Thyroid gland (tissue), 4 donors: ENCODE data around the gene DCDC2B. TPM values are rescaled to one million over a fixed set of nuclear protein-coding genes. Genes with fewer than 3 reads are reported as not detected.

Source experiments
- DNase-seq, 2 donors: peaks; one replicate each; pipeline ENCODE4 v3.0.0-alpha.2; 2019
- H3K27ac ChIP-seq, 3 donors: fragments of 200-600 bp; sonication (generic); 1 replicate in 2 of 3; 2 replicates in 1 of 3; pipeline ENCODE4 v1.5.1; 2016 to 2019; ENCODE audit warnings: mild to moderate bottlenecking in 1 of 3, moderate library complexity in 1 of 3
- H3K27me3 ChIP-seq: fragments of 200-600 bp; sonication (generic); one replicate; pipeline ENCODE4 v1.5.1; 2019
- H3K36me3 ChIP-seq, 2 donors: fragments of 200-600 bp; sonication (generic); one replicate each; pipeline ENCODE4 v1.5.1; 2016 to 2019
- H3K4me1 ChIP-seq, 2 donors: fragments of 200-600 bp; sonication (generic); one replicate each; pipeline ENCODE4 v1.5.1; 2017 to 2019
- H3K4me3 ChIP-seq, 3 donors: fragments of 200-600 bp; sonication (generic); replicated peaks in 1 of 3; 1 replicate in 2 of 3; 2 replicates in 1 of 3; pipeline ENCODE4 v1.5.1; 2016; ENCODE audit warnings: mild to moderate bottlenecking in 1 of 3
- H3K9me3 ChIP-seq: fragments of 200-600 bp; sonication (generic); one replicate; pipeline ENCODE4 v1.5.1; 2017
- POLR2A ChIP-seq, 2 donors: fragments of 450-650 bp; IDR thresholded peaks; one replicate each; pipeline ENCODE4 v1.6.1; 2017; ENCODE audit warnings: antibody characterized with exemption in 2 of 2, mild to moderate bottlenecking in 2 of 2, moderate library complexity in 1 of 2
- WGBS, 2 donors: methylation state at CpG; one replicate each; pipeline ENCODE4 v1.1.5; 2017; 5-methylcytosine and 5-hydroxymethylcytosine counted together
- intact Hi-C: fragments of 100-400 bp; cut with DNase I; formaldehyde crosslinking; loops from one replicate; pipeline ENCODE4 v1.15.1; 2023
- total RNA-seq, 4 donors: library from RNA; depleted of rRNA; stranded (reverse); fragments of >200 nt; gene quantifications; one replicate each; pipeline ENCODE4 v1.2.3, GENCODE V29; 2016
- TF ChIP-seq, protein P1 (sequence below), 6 experiments: fragments of 200-600 bp in 3 of 6; fragments of 450-650 bp in 3 of 6; sonication (generic) in 3 of 6; IDR thresholded peaks; one replicate each; pipeline ENCODE4 v1.5.1; 2016 to 2019; ENCODE audit warnings: antibody characterized with exemption in 6 of 6, mild to moderate bottlenecking in 2 of 6, inconsistent platforms in 1 of 6, moderate library complexity in 1 of 6

Gene DCDC2B
- total RNA-seq, 4 donors from 2014 or later: not detected

DNA sequence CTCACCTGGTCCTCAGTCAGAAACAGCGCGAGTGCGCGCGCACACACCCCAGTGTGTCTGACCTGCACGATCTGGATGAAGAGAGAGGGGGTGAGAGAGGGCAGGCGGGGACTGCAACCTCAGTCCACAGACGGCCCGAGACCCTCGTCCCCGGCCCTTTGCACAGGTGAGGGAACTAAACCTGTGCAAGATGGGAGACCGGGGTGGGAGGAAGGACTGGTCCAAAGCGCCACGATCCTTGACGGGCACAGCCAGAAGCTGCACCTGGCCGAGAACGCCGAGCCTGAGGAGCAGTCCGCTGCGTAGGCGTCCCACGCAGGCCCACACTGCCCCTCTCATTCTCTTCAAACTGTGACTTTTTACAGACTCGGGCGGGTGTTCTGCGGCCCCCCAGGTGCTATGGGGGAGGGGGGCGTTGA, 3.9 kb upstream of the DCDC2B start:
- intact Hi-C loops: no loop called here
- H3K9me3 ChIP-seq: no peaks in the 10 kb centered on the region
- peak overlapping the region; percentile 5 to 74 (median 40) for H3K27ac ChIP-seq
- H3K27me3 ChIP-seq: no peaks in the 10 kb centered on the region
- no peak for DNase-seq
- H3K4me3 ChIP-seq: peak overlapping the region; percentile 5 to 62 (median 46)
- no peaks in the 10 kb centered on the region for H3K36me3 ChIP-seq
- TF ChIP-seq, protein P1, sequence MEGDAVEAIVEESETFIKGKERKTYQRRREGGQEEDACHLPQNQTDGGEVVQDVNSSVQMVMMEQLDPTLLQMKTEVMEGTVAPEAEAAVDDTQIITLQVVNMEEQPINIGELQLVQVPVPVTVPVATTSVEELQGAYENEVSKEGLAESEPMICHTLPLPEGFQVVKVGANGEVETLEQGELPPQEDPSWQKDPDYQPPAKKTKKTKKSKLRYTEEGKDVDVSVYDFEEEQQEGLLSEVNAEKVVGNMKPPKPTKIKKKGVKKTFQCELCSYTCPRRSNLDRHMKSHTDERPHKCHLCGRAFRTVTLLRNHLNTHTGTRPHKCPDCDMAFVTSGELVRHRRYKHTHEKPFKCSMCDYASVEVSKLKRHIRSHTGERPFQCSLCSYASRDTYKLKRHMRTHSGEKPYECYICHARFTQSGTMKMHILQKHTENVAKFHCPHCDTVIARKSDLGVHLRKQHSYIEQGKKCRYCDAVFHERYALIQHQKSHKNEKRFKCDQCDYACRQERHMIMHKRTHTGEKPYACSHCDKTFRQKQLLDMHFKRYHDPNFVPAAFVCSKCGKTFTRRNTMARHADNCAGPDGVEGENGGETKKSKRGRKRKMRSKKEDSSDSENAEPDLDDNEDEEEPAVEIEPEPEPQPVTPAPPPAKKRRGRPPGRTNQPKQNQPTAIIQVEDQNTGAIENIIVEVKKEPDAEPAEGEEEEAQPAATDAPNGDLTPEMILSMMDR (IDR thresholded peaks at IDR 0.05): no peak
- TF ChIP-seq POLR2A (IDR thresholded peaks at IDR 0.05): no peak
- H3K4me1 ChIP-seq: peaks cover 22 to 46% of the 10 kb centered on the region in 2 donors
- WGBS, 2 donors: 30 to 35% methylated on average over 26 of the region's 26 CpGs

DNA sequence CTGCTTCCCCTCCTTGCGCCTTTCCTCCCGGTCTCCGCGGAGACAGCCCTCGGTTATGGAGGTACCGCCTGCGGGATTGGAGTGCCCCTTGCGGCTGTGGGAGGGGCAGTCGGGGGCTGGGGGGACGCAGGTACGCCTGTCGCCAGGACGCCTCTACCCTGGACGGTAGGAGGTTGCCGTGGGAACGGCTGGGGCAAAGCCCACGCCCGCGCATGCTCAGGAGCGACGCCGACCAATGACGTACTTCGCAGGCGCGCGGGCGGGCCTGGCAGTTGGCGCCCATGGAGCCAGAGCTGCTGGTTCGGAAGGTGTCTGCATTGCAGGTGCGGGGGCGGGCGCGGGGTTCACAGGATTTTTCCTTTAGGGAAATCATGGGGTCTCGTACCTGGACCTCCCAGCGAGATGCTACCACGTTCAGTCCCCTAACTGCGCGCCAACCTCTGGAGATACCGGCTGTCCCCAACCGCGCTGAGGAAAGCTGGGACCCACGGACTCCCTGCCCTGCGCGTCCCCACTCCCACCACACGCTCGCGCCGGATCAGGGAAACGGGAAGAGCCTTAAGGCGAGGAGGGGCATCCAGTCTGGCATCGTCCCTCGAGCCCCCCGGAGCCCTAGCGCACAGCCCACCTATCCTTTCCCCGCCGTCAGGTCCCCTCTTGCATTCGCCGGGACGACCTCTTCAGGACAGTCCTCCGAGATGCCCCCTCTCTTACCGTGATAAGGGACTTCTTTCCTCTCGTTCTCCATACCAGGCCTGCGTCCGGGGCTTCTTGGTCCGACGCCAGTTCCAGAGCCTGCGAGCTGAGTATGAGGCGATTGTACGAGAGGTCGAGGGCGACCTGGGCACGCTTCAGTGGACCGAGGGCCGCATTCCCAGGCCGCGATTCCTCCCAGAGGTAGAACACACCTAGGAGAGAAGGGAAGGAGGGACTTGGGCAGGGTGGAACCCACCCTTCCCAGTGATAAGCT, 3.2 kb upstream of the DCDC2B start, which contains the start of gene IQCC:
IQCC (plus strand) TSS at position 271 of the 970 bp plus-strand sequence; CDS start at position 282, 11 bp downstream.
- peak; percentile 18 to 86 for TF ChIP-seq POLR2A (IDR thresholded peaks at IDR 0.05)
- TF ChIP-seq, protein P1 (IDR thresholded peaks at IDR 0.05): peak in 1 of 6 experiments; percentile 2
- H3K36me3 ChIP-seq: no peaks in the 10 kb centered on the region
- H3K9me3 ChIP-seq: no peaks in the 10 kb centered on the region
- intact Hi-C loops: no loop called here
- 2 to 3% methylated on average over 26 to 27 of the region's 77 CpGs for WGBS, 2 donors
- peak; percentile 95 to 96 for DNase-seq
- H3K4me3 ChIP-seq: peak within 1 kb of the TSS; percentile 19 to 62 (median 46)
- peaks cover 20 to 43% of the 10 kb centered on the region in 2 donors for H3K4me1 ChIP-seq
- H3K27me3 ChIP-seq: no peaks in the 10 kb centered on the region
- peak within 1 kb of the TSS; percentile 5 to 74 (median 40) for H3K27ac ChIP-seq

DNA sequence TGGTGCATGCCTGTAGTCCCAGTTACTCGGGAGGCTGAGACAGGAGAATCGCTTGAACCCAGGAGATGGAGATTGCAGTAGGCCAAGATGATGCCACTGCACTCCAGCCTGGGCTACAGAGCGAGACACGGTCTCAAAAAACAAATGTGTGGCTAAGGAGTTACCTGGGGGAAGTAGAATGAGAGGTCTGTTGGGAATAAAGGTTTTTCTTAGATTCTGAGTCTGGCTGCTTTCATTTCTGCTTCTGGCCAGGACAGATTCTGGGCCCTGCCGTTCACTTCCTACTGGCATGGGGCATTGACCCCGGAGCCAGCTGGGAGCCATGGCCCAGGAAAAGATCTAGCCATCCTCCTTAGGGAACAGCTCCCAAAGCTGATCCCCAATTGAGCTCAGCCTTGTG, 420 bp upstream of the DCDC2B start:
- WGBS, 2 donors: 84 to 88% methylated on average over 6 of the region's 6 CpGs
- intact Hi-C loops: no loop called here
- H3K36me3 ChIP-seq: no peaks in the 10 kb centered on the region
- H3K4me1 ChIP-seq: peaks cover 11 to 28% of the 10 kb centered on the region in 2 donors
- H3K9me3 ChIP-seq: no peaks in the 10 kb centered on the region
- H3K27me3 ChIP-seq: no peaks in the 10 kb centered on the region
- no peak overlapping the region for H3K4me3 ChIP-seq
- H3K27ac ChIP-seq: no peak overlapping the region
- no peak for TF ChIP-seq POLR2A (IDR thresholded peaks at IDR 0.05)
- TF ChIP-seq, protein P1 (IDR thresholded peaks at IDR 0.05): no peak
- no peak for DNase-seq

DNA sequence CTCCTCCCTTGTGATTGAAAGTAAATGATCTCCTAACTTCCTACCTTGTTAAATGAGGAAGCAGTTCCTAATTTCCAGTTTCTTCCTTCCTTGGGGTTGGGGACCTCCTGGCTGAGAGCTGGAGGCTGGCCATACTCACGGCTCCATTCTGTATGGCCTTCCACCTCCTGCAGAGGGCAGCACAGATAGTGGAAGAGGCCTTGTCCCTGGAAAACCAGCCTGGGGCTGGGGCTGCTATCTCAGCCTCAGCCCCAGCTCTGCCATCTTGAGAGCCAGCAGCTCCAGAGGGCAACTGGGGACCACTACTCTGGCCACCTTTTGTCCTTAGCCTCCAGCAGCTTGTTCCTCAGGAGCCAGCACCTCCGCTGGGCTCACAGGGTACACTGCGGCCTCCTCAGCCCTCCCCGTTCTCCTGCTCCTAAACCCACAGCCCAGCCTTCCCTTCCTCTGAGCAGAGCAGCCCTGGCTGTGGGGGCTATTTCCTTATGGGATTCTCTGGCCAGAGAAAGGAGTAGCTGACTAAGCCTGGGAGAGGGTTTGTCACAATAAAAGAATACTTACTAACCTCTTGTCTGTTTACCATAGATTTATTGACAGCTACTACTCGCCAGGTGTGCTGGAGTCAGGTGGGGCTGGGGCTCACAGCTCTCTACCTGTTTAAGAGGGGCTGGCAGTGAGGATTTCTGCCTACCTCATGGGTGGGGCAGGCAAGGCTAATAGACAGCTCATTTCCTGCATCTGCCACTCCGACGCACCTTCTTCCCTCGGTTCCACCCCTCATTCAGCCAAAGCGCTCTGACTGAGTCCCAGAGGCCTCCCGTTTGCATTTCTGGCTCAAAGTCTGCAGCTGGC, 7.0 kb downstream of the DCDC2B start:
- Histone ChIP-seq H3K9me3 (no peaks in the 10 kb centered on the region), H3K27ac (peak overlapping the region in 2 of 3 donors; percentile 27 to 32), H3K27me3 (no peaks in the 10 kb centered on the region), H3K36me3 (peaks cover 11 to 23% of the 10 kb centered on the region in 2 donors), H3K4me3 (no peak overlapping the region), H3K4me1 (peaks cover 8 to 19% of the 10 kb centered on the region in 2 donors)
- TF ChIP-seq, protein P1 (IDR thresholded peaks at IDR 0.05): peak; percentile 40 to 75 (median 62)
- TF ChIP-seq POLR2A (IDR thresholded peaks at IDR 0.05): no peak
- peak; percentile 66 to 69 for DNase-seq
- 83 to 92% methylated on average over 9 to 10 of the region's 10 CpGs for WGBS, 2 donors
- intact Hi-C loops: no loop called here
